ENCODE data around the gene POLR2A. TPM values are rescaled to one million over a fixed set of nuclear protein-coding genes. Genes with fewer than 3 reads are reported as not detected.

Gene POLR2A
- total and polyA plus RNA-seq, 2 of the 4 experiments (the other 2 are of a cell fraction): 54.0 to 56.6 TPM

- no peak overlapping the region for H2BK15ac ChIP-seq (ENCODE audit: low read depth, low read length)
- H3K4me1 ChIP-seq (ENCODE audit: control insufficient read depth, insufficient read depth, low read length): no peaks in the 10 kb centered on the region
- peaks cover 7% of the 10 kb centered on the region; the same call in 1 of the 2 replicates for H3K9me3 ChIP-seq (ENCODE audit: control insufficient read depth, insufficient read depth, low read length)
- H2AFZ ChIP-seq (replicated peaks; ENCODE audit: low read length, poor library complexity): no peak overlapping the region
- no peak overlapping the region for H3K23ac ChIP-seq (ENCODE audit: low read depth, low read length)
- no peak overlapping the region for H3K4me3 ChIP-seq (ENCODE audit: insufficient read depth, low read depth, low read length)
- no peak overlapping the region for H3K9ac ChIP-seq (ENCODE audit: low read depth, low read length)
- H3K27me3 ChIP-seq (ENCODE audit: control insufficient read depth, insufficient read depth, low read length): no peaks in the 10 kb centered on the region
- CTCF ChIA-PET: no interaction called here
- intact Hi-C loops (cut with micrococcal nuclease): no loop called here
- no TSS peak for BruUV-seq (replicated peaks)
- no peak overlapping the region for H4K8ac ChIP-seq (ENCODE audit: low read depth in 2 of 2, low read length in 2 of 2)
- POLR2A ChIA-PET (ENCODE audit: unreplicated experiment): no interaction called here
- H3K56ac ChIP-seq (ENCODE audit: extremely low read depth, insufficient read depth, low read length): no peak overlapping the region
- no peaks in the 10 kb centered on the region for H4K20me1 ChIP-seq (ENCODE audit: insufficient read depth, low read length)
- ATAC-seq (ENCODE audit: low read depth) (no peak), DNase-seq (no peak)
- no peak overlapping the region for H2AK5ac ChIP-seq (ENCODE audit: low read depth, low read length)
- no peak overlapping the region for H2AK9ac ChIP-seq (replicated peaks; ENCODE audit: low read depth, low read length, poor library complexity)
- dilution Hi-C loops (cut with HindIII; ENCODE audit: low sequenced_read_pairs, unreplicated experiment): no loop called here
- TF ChIP-seq BHLHE40 (IDR thresholded peaks at IDR 0.05; ENCODE audit: low read depth, low read length): no peak
- TF ChIP-seq NFE2L2 (IDR thresholded peaks at IDR 0.05; ENCODE audit: low read depth, low read length): no peak
- TF ChIP-seq CTCF (conservative IDR thresholded peaks at IDR 0.05; ENCODE audit: low read depth, low read length): peak; percentile 30
- no peak for TF ChIP-seq SMC3 (IDR thresholded peaks at IDR 0.05; ENCODE audit: low read depth, low read length)
- H3K14ac ChIP-seq (replicated peaks; ENCODE audit: low read depth, low read length): no peak overlapping the region
- H3K4me2 ChIP-seq (ENCODE audit: low read depth, low read length): no peak overlapping the region
- 0 out of 2 replicates have a peak, but pooled peaks cover 1% of the 10 kb centered on the region for H3K36me3 ChIP-seq (ENCODE audit: control insufficient read depth, insufficient read depth, low read length)
- 17% methylated on average over 3 of the region's 10 CpGs; no CpG with 5 or more reads in 1 of the 2 experiments for WGBS, 2 experiments (ENCODE audit: extremely low coverage in 2 of 2, insufficient read length in 1 of 2)
- no peaks in the 10 kb centered on the region for H3K79me1 ChIP-seq (ENCODE audit: low read depth in 1 of 2, low read length in 2 of 2)
- H2BK5ac ChIP-seq (ENCODE audit: low read depth, low read length, poor library complexity, severe bottlenecking): no peak overlapping the region
- H3K18ac ChIP-seq (ENCODE audit: low read depth, low read length): no peak overlapping the region
- no peak overlapping the region for H3K27ac ChIP-seq (ENCODE audit: insufficient read depth, low read length)
- H4K5ac ChIP-seq (ENCODE audit: low read depth, low read length): no peak overlapping the region
- H3K4ac ChIP-seq (ENCODE audit: low read depth, low read length): no peak overlapping the region
- in situ Hi-C loops (cut with MboI; ENCODE audit: low sequenced_read_pairs): no loop called here
- no peak overlapping the region for H2BK120ac ChIP-seq (ENCODE audit: low read depth, low read length)
- H3K9me1 ChIP-seq (ENCODE audit: insufficient read depth, low read length): no peaks in the 10 kb centered on the region
- H4K91ac ChIP-seq (ENCODE audit: insufficient read depth, low read depth, low read length): no peak overlapping the region
- H2BK20ac ChIP-seq (ENCODE audit: low read depth, low read length): no peak overlapping the region
Measured at GRCh38 chr17:7523033-7523432, 38.9 kb downstream of the POLR2A start.
